HS-27A (cell line): Measurements from ENCODE around the gene SMIM17.

ENCODE experiments used
- DNase-seq: peaks from one replicate; pipeline ENCODE4 v3.0.0-alpha.2; 2012; ENCODE audit warnings: low read depth, missing footprints

SMIM17 gene

GRCh38 chr19:56642711-56643459 lies at the start of gene SMIM17:
Gene SMIM17 (plus strand): TSS chr19:56643159. CDS start chr19:56645668, 2,509 bp downstream.
- DNase-seq = no peak

GRCh38 chr19:56594446-56594782 lies 48.5 kb upstream of the SMIM17 start:
- no peak for DNase-seq

- DNase-seq = peak; percentile 66
These were observed 48.0 kb upstream of the SMIM17 start, which contains the start of gene ZNF71 for GRCh38 chr19:56594783-56595547. Gene ZNF71 (plus strand): TSS chr19:56595302. CDS start chr19:56601559, 6,257 bp downstream.

- DNase-seq = no peak
These were observed 47.4 kb upstream of the SMIM17 start for GRCh38 chr19:56595548-56595899.

- no peak for DNase-seq
These were observed 46.3 kb upstream of the SMIM17 start for GRCh38 chr19:56596676-56597075.

- no peak for DNase-seq
These were observed 45.3 kb upstream of the SMIM17 start for GRCh38 chr19:56597696-56598095.

- DNase-seq = no peak
These were observed 41.6 kb upstream of the SMIM17 start for GRCh38 chr19:56601375-56601774.

- no peak for DNase-seq
These were observed 39.1 kb upstream of the SMIM17 start for GRCh38 chr19:56603829-56604228.

- no peak for DNase-seq
These were observed 34.5 kb upstream of the SMIM17 start for GRCh38 chr19:56608274-56608964.

- no peak for DNase-seq
These were observed 31.7 kb upstream of the SMIM17 start for GRCh38 chr19:56611288-56611687.

GRCh38 chr19:56612737-56613136 lies 30.2 kb upstream of the SMIM17 start:
- DNase-seq = no peak

GRCh38 chr19:56613639-56614038 lies 29.3 kb upstream of the SMIM17 start:
- no peak for DNase-seq

- no peak for DNase-seq
These were observed 25.4 kb upstream of the SMIM17 start for GRCh38 chr19:56617531-56617930.

- DNase-seq = no peak
These were observed 23.8 kb upstream of the SMIM17 start for GRCh38 chr19:56619121-56619520.

- DNase-seq = no peak
These were observed 20.6 kb upstream of the SMIM17 start for GRCh38 chr19:56622374-56622773.

GRCh38 chr19:56623006-56623405 lies 20.0 kb upstream of the SMIM17 start:
- DNase-seq = no peak

- DNase-seq = no peak
These were observed 17.3 kb upstream of the SMIM17 start for GRCh38 chr19:56625708-56626107.

- DNase-seq = no peak
These were observed 9.9 kb upstream of the SMIM17 start for GRCh38 chr19:56633021-56633420.

GRCh38 chr19:56637976-56638555 lies 4.9 kb upstream of the SMIM17 start:
- peak; percentile 3 for DNase-seq

- DNase-seq = no peak
These were observed 3.7 kb upstream of the SMIM17 start for GRCh38 chr19:56639217-56639616.

GRCh38 chr19:56643460-56643955 lies 549 bp downstream of the SMIM17 start:
- DNase-seq = no peak

GRCh38 chr19:56654151-56654550 lies 11.2 kb downstream of the SMIM17 start:
- DNase-seq = no peak
